Cardiac atrium fibroblast (primary cell): Measurements from ENCODE around the gene HPGDS. TPM values are rescaled to one million over a fixed set of nuclear protein-coding genes. Genes with fewer than 3 reads are reported as not detected.

Experiments used
- total RNA-seq: library from RNA; depleted of rRNA; stranded (reverse); fragments of >200 nt; gene quantifications from 2 replicates; pipeline ENCODE4 v1.2.3, GENCODE V29; 2015

Gene HPGDS
- total RNA-seq: not detected in 2 replicates

DNA sequence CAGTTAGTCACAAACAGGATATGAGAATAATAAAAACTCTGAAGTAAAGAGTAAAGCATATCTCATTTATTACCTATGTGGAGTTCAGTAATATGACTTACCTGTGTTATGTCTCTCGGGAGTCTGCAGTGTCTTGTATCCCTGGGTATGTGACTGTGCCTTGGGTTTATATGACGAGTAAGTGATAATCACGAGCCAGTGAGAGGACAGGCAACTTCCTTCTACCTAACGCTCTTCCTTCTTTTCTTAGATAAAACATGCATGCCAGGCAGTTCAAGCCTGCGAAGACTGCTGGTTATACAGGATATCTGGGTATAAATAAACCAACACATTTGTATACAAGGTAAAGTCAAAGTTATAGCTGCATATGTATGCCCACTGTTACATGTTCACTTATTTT lies at the start of gene HPGDS:
HPGDS (minus strand) TSS at position 143 of the 400 bp plus-strand sequence. CDS start 8,207 bp downstream, outside the sequence.

Other genes starting within 250 kb of the HPGDS start
- gene SMARCAD1, start 135.0 kb downstream of the HPGDS start, total RNA-seq: 13.9 and 17.2 TPM in 2 replicates
- 90.8 and 120 TPM in 2 replicates for gene PDLIM5, start 109.1 kb upstream of the HPGDS start, total RNA-seq